Keratinocyte (primary cell): ENCODE results near the gene TMEM167A. TPM values are rescaled to one million over a fixed set of nuclear protein-coding genes. Genes with fewer than 3 reads are reported as not detected.

Source experiments
- DNase-seq: peaks from one replicate; pipeline ENCODE4 v3.0.0-alpha.2; 2011; ENCODE audit warnings: low read depth, missing footprints, low spot score
- FAIRE-seq: peaks from 2 replicates; lab custom pipeline; 2011; peaks lifted over from hg19 to GRCh38; lab: Jason Lieb, UNC
- H2AFZ ChIP-seq: 2 replicates; pipeline ENCODE4 v1.6.0; 2012; ENCODE audit warnings: low read length, control low read depth, inconsistent platforms; ENCODE audit not compliant: control insufficient read depth
- H3K27ac ChIP-seq: 2 replicates; pipeline ENCODE4 v1.5.1; 2011; ENCODE audit warnings: low read length; ENCODE audit not compliant: control insufficient read depth, insufficient read depth
- H3K27me3 ChIP-seq: 3 replicates; pipeline ENCODE4 v1.6.0; 2011; ENCODE audit warnings: low read length; ENCODE audit not compliant: control insufficient read depth, insufficient read depth; ENCODE audit errors: extremely low read depth
- H3K36me3 ChIP-seq, 2 experiments: 2 replicates in 1 of 2; 3 replicates in 1 of 2; pipeline ENCODE4 v1.5.1; 2011; ENCODE audit warnings: low read length in 2 of 2, mild to moderate bottlenecking in 1 of 2; ENCODE audit not compliant: control insufficient read depth in 2 of 2, insufficient read depth in 2 of 2; ENCODE audit errors: extremely low read depth in 1 of 2
- H3K4me1 ChIP-seq: 3 replicates; pipeline ENCODE4 v1.5.1; 2011; ENCODE audit warnings: low read length; ENCODE audit not compliant: control insufficient read depth, insufficient read depth; ENCODE audit errors: extremely low read depth
- H3K4me2 ChIP-seq: 3 replicates; pipeline ENCODE4 v1.6.0; 2011; ENCODE audit warnings: low read depth, low read length; ENCODE audit not compliant: control insufficient read depth, insufficient read depth; ENCODE audit errors: extremely low read depth
- H3K4me3 ChIP-seq, 3 experiments: fragments of 200-600 bp in 1 of 3; sonication (generic) in 1 of 3; 2 replicates in 2 of 3; 3 replicates in 1 of 3; pipeline ENCODE4 v1.5.1; 2011 to 2016; ENCODE audit warnings: low read length in 3 of 3, mild to moderate bottlenecking in 3 of 3, control low read depth in 2 of 3, inconsistent platforms in 1 of 3, low read depth in 1 of 3, mixed read lengths in 1 of 3, mixed run types in 1 of 3, moderate library complexity in 1 of 3; ENCODE audit not compliant: control insufficient read depth in 2 of 3, insufficient read depth in 2 of 3; ENCODE audit errors: extremely low read depth in 1 of 3
- H3K79me2 ChIP-seq: 2 replicates; pipeline ENCODE4 v1.6.0; 2012; ENCODE audit warnings: low read length; ENCODE audit not compliant: control insufficient read depth, insufficient read depth
- H3K9ac ChIP-seq: 3 replicates; pipeline ENCODE4 v1.6.0; 2011; ENCODE audit warnings: low read length; ENCODE audit not compliant: control insufficient read depth, insufficient read depth; ENCODE audit errors: extremely low read depth
- H3K9me1 ChIP-seq: 3 replicates; pipeline ENCODE4 v1.6.0; 2011; ENCODE audit warnings: low read length; ENCODE audit not compliant: control insufficient read depth, insufficient read depth; ENCODE audit errors: extremely low read depth
- H3K9me3 ChIP-seq: 2 replicates; pipeline ENCODE4 v1.5.1; 2012; ENCODE audit warnings: low read depth, low read length; ENCODE audit not compliant: control insufficient read depth
- H4K20me1 ChIP-seq: 3 replicates; pipeline ENCODE4 v1.6.0; 2011; ENCODE audit warnings: low read length; ENCODE audit not compliant: control insufficient read depth, insufficient read depth; ENCODE audit errors: extremely low read depth
- EZH2 ChIP-seq: IDR thresholded peaks from one replicate; pipeline ENCODE4 v1.6.1; 2012; ENCODE audit warnings: inconsistent platforms, mild to moderate bottlenecking, low read length, moderate library complexity
- dilution Hi-C: fragments of 300-500 bp; cut with MboI; formaldehyde crosslinking; loops from one replicate; pipeline ENCODE4 v1.7.0; 2020; ENCODE audit warnings: low sequenced_read_pairs; ENCODE audit not compliant: extremely low pct_ligation_motif_present
- polyA plus RNA-seq, 5 experiments: library from polyadenylated mRNA; depleted of rRNA in 3 of 5; stranded (reverse) in 3 of 5; stranded (forward) in 1 of 5; unstranded in 1 of 5; fragments of >200 nt; gene quantifications; 1 replicate in 1 of 5; 2 replicates in 3 of 5; 3 replicates in 1 of 5; pipeline versions ENCODE4 v1.2.1 to v1.2.3, GENCODE V29; 2011 to 2012; ENCODE audit warnings: missing spikeins in 2 of 5, low read depth in 1 of 5, low replicate concordance in 1 of 5
- TF ChIP-seq, protein P1 (sequence below), 3 experiments: IDR thresholded peaks in 1 of 3; conservative IDR thresholded peaks in 1 of 3; optimal IDR thresholded peaks in 1 of 3; 2 replicates in 2 of 3; 3 replicates in 1 of 3; pipeline versions ENCODE3 to v1.5.1; 2011; ENCODE audit warnings: low read length in 3 of 3, mild to moderate bottlenecking in 3 of 3, moderate library complexity in 2 of 3, control low read depth in 1 of 3, inconsistent platforms in 1 of 3; ENCODE audit not compliant: insufficient read depth in 2 of 3; ENCODE audit errors: extremely low read depth in 1 of 3

TMEM167A gene
- polyA plus RNA-seq, 1 donor (not counting 4 experiments of a cell fraction or from before 2014, with no cell fraction given): 97.6 TPM

DNA sequence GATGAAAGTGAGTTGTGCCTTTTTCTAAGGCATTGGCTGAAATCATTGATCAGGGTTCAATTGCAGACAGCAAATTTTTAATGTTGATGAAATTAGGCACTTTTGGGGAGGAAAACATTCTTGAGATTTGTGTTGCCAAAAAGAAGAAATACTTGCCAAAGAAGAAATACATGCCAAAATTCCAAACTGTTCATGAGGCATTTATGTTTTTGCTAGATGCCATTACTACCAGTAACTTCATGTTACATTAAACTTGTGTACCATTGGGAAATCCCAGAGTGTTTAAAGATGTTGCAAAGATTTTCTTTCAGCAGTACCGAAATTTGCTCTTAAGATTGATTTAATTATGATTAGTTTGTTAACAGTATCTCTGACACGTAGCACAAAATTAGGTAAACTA is 7.1 kb upstream of the TMEM167A start:
- no peak for DNase-seq
- Histone ChIP-seq H3K9ac (no peak overlapping the region), H3K4me1 (peaks cover 5% of the 10 kb centered on the region), H3K27ac (no peak overlapping the region), H3K4me3 (no peak overlapping the region), H3K4me2 (no peak overlapping the region), H4K20me1 (no peaks in the 10 kb centered on the region), H3K79me2 (no peaks in the 10 kb centered on the region), H3K9me1 (no peaks in the 10 kb centered on the region), H3K27me3 (no peaks in the 10 kb centered on the region), H2AFZ (no peak overlapping the region), H3K36me3 (no peaks in the 10 kb centered on the region), H3K9me3 (no peaks in the 10 kb centered on the region)
- TF ChIP-seq, protein P1, sequence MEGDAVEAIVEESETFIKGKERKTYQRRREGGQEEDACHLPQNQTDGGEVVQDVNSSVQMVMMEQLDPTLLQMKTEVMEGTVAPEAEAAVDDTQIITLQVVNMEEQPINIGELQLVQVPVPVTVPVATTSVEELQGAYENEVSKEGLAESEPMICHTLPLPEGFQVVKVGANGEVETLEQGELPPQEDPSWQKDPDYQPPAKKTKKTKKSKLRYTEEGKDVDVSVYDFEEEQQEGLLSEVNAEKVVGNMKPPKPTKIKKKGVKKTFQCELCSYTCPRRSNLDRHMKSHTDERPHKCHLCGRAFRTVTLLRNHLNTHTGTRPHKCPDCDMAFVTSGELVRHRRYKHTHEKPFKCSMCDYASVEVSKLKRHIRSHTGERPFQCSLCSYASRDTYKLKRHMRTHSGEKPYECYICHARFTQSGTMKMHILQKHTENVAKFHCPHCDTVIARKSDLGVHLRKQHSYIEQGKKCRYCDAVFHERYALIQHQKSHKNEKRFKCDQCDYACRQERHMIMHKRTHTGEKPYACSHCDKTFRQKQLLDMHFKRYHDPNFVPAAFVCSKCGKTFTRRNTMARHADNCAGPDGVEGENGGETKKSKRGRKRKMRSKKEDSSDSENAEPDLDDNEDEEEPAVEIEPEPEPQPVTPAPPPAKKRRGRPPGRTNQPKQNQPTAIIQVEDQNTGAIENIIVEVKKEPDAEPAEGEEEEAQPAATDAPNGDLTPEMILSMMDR (optimal IDR thresholded peaks at IDR 0.05 in 1 of 3, IDR thresholded peaks at IDR 0.05 in 1 of 3, conservative IDR thresholded peaks at IDR 0.05 in 1 of 3; ENCODE audit: extremely low read depth in 1 of 3, insufficient read depth in 2 of 3, low read length in 3 of 3): no peak
- TF ChIP-seq EZH2: no peak
- peak; percentile 13 for FAIRE-seq
- dilution Hi-C loops: no loop called here

DNA sequence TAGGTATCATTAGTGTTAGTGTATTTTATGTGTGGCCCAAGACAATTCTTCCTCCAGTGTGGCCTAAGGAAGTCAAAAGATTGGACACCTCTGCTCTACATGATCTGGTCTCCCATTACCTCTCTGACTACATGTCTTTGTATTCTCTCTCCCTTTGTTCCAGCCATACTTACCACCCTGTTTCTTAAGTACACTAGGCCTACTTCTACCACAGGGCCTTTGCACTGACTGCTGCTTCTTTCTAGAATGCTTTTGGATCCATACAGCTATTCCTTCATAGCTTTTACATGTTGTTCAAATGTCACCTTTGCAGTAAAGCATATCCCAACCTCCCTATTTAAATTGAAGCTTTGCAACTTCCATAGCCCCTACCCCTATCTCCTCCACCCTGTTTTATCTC is 5.6 kb upstream of the TMEM167A start:
- Histone ChIP-seq H3K27ac (no peak overlapping the region), H3K9me1 (no peaks in the 10 kb centered on the region), H3K4me3 (no peak overlapping the region), H2AFZ (no peak overlapping the region), H3K36me3 (no peaks in the 10 kb centered on the region), H3K27me3 (no peaks in the 10 kb centered on the region), H3K9me3 (no peaks in the 10 kb centered on the region), H3K4me1 (peaks cover 10% of the 10 kb centered on the region), H3K79me2 (peaks cover 11% of the 10 kb centered on the region), H3K4me2 (no peak overlapping the region), H4K20me1 (no peaks in the 10 kb centered on the region), H3K9ac (no peak overlapping the region)
- TF ChIP-seq, protein P1 (optimal IDR thresholded peaks at IDR 0.05 in 1 of 3, IDR thresholded peaks at IDR 0.05 in 1 of 3, conservative IDR thresholded peaks at IDR 0.05 in 1 of 3; ENCODE audit: extremely low read depth in 1 of 3, insufficient read depth in 2 of 3, low read length in 3 of 3): no peak
- no peak for TF ChIP-seq EZH2
- FAIRE-seq: no peak
- DNase-seq: no peak
- dilution Hi-C loops: no loop called here
